BLaER1 (cell line): ENCODE data around the gene PTPN7.
"Not testable (repeated sequence)": the region's sequence is repeated elsewhere in the genome, so short reads cannot be mapped to it uniquely, and the experiment has no call there.

Experiments used
- H3K27ac ChIP-seq: shearing (Covaris generic); formaldehyde crosslinking; 2 replicates; pipeline ENCODE4 v1.8.1; 2022
- H3K27me3 ChIP-seq: shearing (Covaris generic); formaldehyde crosslinking; 2 replicates; pipeline ENCODE4 v1.8.1; 2022
- H3K36me3 ChIP-seq: shearing (Covaris generic); formaldehyde crosslinking; 2 replicates; pipeline ENCODE4 v1.8.1; 2022
- H3K4me1 ChIP-seq: shearing (Covaris generic); formaldehyde crosslinking; 2 replicates; pipeline ENCODE4 v1.8.1; 2022
- H3K4me2 ChIP-seq: shearing (Covaris generic); formaldehyde crosslinking; 2 replicates; pipeline ENCODE4 v1.8.1; 2022
- H3K4me3 ChIP-seq: shearing (Covaris generic); formaldehyde crosslinking; 2 replicates; pipeline ENCODE4 v1.8.1; 2022
- H3K9ac ChIP-seq: shearing (Covaris generic); formaldehyde crosslinking; 2 replicates; pipeline ENCODE4 v1.8.1; 2022
- H3K9me3 ChIP-seq: shearing (Covaris generic); formaldehyde crosslinking; 2 replicates; pipeline ENCODE4 v1.8.1; 2022
- H4K20me1 ChIP-seq: shearing (Covaris generic); formaldehyde crosslinking; 2 replicates; pipeline ENCODE4 v1.8.1; 2022
- Cebpa-rat ChIP-seq: shearing (Covaris generic); IDR thresholded peaks from 2 replicates; pipeline ENCODE4 v1.8.1; 2022

PTPN7 gene

GRCh38 chr1:202145068-202145743, 15.2 kb downstream of the PTPN7 start:
- TF ChIP-seq Cebpa-rat = no peak
- peak overlapping the region; percentile 92 for H3K27ac ChIP-seq

DNA sequence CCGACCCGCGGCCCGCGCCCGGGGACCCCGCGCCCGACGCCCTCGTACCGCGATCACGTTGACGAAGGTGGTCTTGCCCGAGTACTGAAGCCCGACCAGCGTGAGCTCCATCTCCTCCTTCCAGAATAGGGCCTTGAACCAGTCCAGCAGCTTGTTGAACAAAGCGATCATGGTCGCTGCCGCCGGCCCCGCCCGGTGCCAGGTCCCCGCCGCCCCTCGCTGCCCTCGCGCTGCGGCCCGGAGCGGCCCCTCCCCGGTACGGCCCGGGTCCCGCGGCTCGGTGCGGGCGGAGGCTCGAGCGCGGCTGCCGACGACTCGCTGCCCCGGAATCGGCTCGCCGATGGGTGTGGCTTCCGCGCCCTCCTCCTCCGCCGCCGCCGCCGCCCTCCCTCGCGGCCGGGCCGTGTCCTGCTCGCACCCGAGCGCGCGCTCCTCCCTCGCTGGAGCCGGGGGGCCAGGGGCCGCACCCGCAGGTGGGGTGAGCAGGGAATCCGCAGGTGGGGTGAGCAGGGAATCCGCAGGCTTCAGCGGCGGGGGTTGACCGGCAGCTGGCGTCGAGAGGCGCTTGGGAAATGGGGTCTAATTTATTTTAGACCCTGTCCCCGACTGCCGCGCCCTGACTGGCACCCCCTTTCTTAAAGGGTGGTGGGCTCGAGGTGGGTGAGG, 15.9 kb downstream of the PTPN7 start, which contains the start of gene ARL8A:
Gene ARL8A, minus strand, starts transcription at position 336 of the 666 bp plus-strand sequence. Its CDS starts 165 bp downstream, at position 171.
- Histone ChIP-seq H3K9me3 (no peaks in the 10 kb centered on the region), H3K36me3 (peaks cover 57% of the 10 kb centered on the region), H3K4me2 (peak within 1 kb of the TSS; percentile 88), H4K20me1 (peaks cover 55% of the 10 kb centered on the region), H3K9ac (peak within 1 kb of the TSS; percentile 95), H3K4me3 (peak within 1 kb of the TSS; percentile 89), H3K27ac (peak within 1 kb of the TSS; percentile 92), H3K4me1 (peaks cover 35% of the 10 kb centered on the region), H3K27me3 (no peaks in the 10 kb centered on the region)
- no peak for TF ChIP-seq Cebpa-rat

More at GRCh38 chr1:202145068-202145743, 15.2 kb downstream of the PTPN7 start:
- H3K9me3 ChIP-seq = no peaks in the 10 kb centered on the region
- H3K4me2 ChIP-seq = peak overlapping the region; percentile 88
- peak overlapping the region; percentile 95 for H3K9ac ChIP-seq
- H4K20me1 ChIP-seq = peaks cover 49% of the 10 kb centered on the region
- no peaks in the 10 kb centered on the region for H3K27me3 ChIP-seq
- H3K36me3 ChIP-seq = peaks cover 57% of the 10 kb centered on the region
- H3K4me3 ChIP-seq = peak overlapping the region; percentile 89
- peaks cover 35% of the 10 kb centered on the region for H3K4me1 ChIP-seq

GRCh38 chr1:202143768-202144401, 16.5 kb downstream of the PTPN7 start:
- Histone ChIP-seq H3K9me3 (no peaks in the 10 kb centered on the region), H3K27ac (peak overlapping the region; percentile 92), H3K4me3 (peak overlapping the region; percentile 89), H3K36me3 (peaks cover 56% of the 10 kb centered on the region), H3K4me2 (peak overlapping the region; percentile 88), H3K9ac (peak overlapping the region; percentile 95), H3K4me1 (peaks cover 35% of the 10 kb centered on the region), H4K20me1 (peaks cover 62% of the 10 kb centered on the region), H3K27me3 (no peaks in the 10 kb centered on the region)
- TF ChIP-seq Cebpa-rat = no peak

- peaks cover 35% of the 10 kb centered on the region for H3K4me1 ChIP-seq
- no peaks in the 10 kb centered on the region for H3K9me3 ChIP-seq
- peak overlapping the region; percentile 92 for H3K27ac ChIP-seq
- H3K9ac ChIP-seq = peak overlapping the region; percentile 95
- peak overlapping the region; percentile 88 for H3K4me2 ChIP-seq
- peaks cover 69% of the 10 kb centered on the region for H4K20me1 ChIP-seq
- H3K4me3 ChIP-seq = peak overlapping the region; percentile 89
- H3K27me3 ChIP-seq = no peaks in the 10 kb centered on the region
- no peak for TF ChIP-seq Cebpa-rat
- peaks cover 56% of the 10 kb centered on the region for H3K36me3 ChIP-seq
These were observed 17.2 kb downstream of the PTPN7 start for GRCh38 chr1:202143011-202143767.

DNA sequence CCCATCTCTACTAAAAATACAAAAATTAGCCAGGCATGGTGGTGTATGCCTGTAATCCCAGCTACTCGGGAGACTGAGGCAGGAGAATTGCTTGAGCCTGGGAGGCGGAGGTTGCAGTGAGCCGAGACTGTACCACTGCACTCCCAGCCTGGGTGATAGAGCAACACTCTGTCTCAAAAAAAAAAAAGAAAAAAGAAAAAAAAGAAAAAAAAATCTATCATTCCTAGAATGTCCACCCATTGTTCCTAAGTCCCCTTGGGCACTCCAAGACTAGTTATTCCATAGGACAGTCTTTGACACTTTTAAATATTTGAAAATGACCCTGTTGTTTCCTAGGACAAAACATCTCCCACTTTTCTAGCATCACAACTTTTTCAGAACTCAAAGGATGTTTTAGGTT, 18.9 kb downstream of the PTPN7 start:
- H3K4me2 ChIP-seq, H3K27me3 ChIP-seq, H3K9ac ChIP-seq, H3K4me3 ChIP-seq, H3K9me3 ChIP-seq, H3K27ac ChIP-seq: not testable (repeated sequence)
- H3K36me3 ChIP-seq = peaks cover 57% of the 10 kb centered on the region
- H3K4me1 ChIP-seq = peaks cover 40% of the 10 kb centered on the region
- peaks cover 76% of the 10 kb centered on the region for H4K20me1 ChIP-seq

DNA sequence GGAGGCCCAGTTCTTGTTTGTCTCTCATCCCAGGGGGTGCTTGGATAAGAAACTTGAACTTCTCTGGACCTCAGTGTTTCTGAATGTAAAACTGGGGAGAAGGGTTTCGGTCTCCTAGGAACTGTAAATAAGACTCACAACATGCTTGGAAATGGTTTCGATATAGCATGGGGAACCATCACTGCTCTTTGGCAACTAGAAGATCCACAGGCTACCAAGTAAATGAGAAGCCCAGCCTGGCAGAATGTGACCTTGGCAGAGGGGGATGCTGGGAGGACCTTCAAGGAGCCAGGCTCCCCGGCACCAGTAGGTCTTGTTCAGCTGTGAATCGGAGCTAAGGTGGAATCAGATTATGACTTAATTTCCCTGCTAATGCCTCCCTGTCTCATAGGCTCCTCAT, 19.6 kb downstream of the PTPN7 start:
- Histone ChIP-seq H3K9me3 (no peaks in the 10 kb centered on the region), H3K9ac (no peak overlapping the region), H3K27me3 (no peaks in the 10 kb centered on the region), H3K36me3 (peaks cover 63% of the 10 kb centered on the region), H3K27ac (no peak overlapping the region), H3K4me2 (no peak overlapping the region), H3K4me1 (peaks cover 35% of the 10 kb centered on the region), H3K4me3 (no peak overlapping the region), H4K20me1 (peaks cover 83% of the 10 kb centered on the region)
- no peak for TF ChIP-seq Cebpa-rat

GRCh38 chr1:202135221-202135721, 25.1 kb downstream of the PTPN7 start:
- Histone ChIP-seq H3K9ac (no peak overlapping the region), H4K20me1 (peaks cover 86% of the 10 kb centered on the region), H3K36me3 (peaks cover 95% of the 10 kb centered on the region), H3K27me3 (no peaks in the 10 kb centered on the region), H3K9me3 (no peaks in the 10 kb centered on the region), H3K4me3 (no peak overlapping the region), H3K4me2 (no peak overlapping the region), H3K4me1 (peaks cover 14% of the 10 kb centered on the region), H3K27ac (no peak overlapping the region)
- TF ChIP-seq Cebpa-rat = no peak

DNA sequence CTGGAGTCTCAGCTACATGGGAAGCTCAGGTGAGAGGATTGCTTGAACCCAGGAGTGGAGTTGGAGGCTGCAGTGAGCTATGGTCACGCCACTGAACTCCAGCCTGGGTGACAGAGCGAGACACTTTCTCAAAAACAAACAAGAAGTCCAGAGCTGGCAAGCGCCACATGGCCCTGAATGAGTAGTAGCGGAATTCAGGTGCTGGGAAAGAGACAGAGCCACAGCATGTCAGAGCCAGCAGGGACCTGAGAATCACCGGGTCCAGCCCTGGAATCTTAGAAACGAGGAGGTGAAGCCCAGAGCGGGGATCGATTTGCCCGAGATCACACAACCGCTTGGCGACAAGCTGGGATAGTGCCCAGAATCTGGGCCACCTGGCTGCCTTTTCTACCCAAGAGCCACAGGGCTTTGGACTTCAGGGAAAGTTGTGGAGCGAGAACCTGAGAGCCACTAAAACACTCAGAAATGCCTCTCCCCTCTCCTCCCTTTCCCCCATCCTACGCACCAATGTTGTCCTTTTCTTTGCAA, 25.7 kb downstream of the PTPN7 start:
- peaks cover 90% of the 10 kb centered on the region for H3K36me3 ChIP-seq
- TF ChIP-seq Cebpa-rat = no peak

GRCh38 chr1:202133989-202134388, 26.4 kb downstream of the PTPN7 start:
- Histone ChIP-seq H3K9me3 (no peaks in the 10 kb centered on the region), H3K4me1 (peaks cover 14% of the 10 kb centered on the region), H3K27ac (no peak overlapping the region), H4K20me1 (peaks cover 73% of the 10 kb centered on the region), H3K36me3 (peaks cover 83% of the 10 kb centered on the region), H3K4me2 (no peak overlapping the region), H3K27me3 (no peaks in the 10 kb centered on the region), H3K4me3 (no peak overlapping the region), H3K9ac (no peak overlapping the region)
- TF ChIP-seq Cebpa-rat = no peak

More for the DNA sequence above, 25.7 kb downstream of the PTPN7 start:
- no peak overlapping the region for H3K4me2 ChIP-seq
- H3K9me3 ChIP-seq = no peaks in the 10 kb centered on the region
- H3K9ac ChIP-seq = no peak overlapping the region
- H3K27me3 ChIP-seq = no peaks in the 10 kb centered on the region
- H3K4me1 ChIP-seq = peaks cover 14% of the 10 kb centered on the region
- H4K20me1 ChIP-seq = peaks cover 80% of the 10 kb centered on the region
- H3K27ac ChIP-seq = no peak overlapping the region
- H3K4me3 ChIP-seq = no peak overlapping the region
